K562 (cell line): ENCODE results near the gene TNFSF15. TPM values are rescaled to one million over a fixed set of nuclear protein-coding genes. Genes with fewer than 3 reads are reported as not detected.
A peak's percentile ranks its signal among the peaks of the same experiment; 100 is the strongest.

Experiments
- ARNT ChIP-seq, 2 experiments: fragments of 450-650 bp; IDR thresholded peaks; 2 replicates each; pipeline ENCODE4 v1.6.1; 2016; ENCODE audit warnings: mild to moderate bottlenecking in 1 of 2
- C11orf30 ChIP-seq: fragments of 450-650 bp; IDR thresholded peaks from 2 replicates; pipeline ENCODE4 v1.6.1; 2016; ENCODE audit warnings: low read depth, mild to moderate bottlenecking
- CBFA2T2 ChIP-seq: fragments of 450-650 bp; conservative IDR thresholded peaks from 2 replicates; pipeline ENCODE4 v1.6.1; 2017; ENCODE audit warnings: mild to moderate bottlenecking
- HDGF ChIP-seq: fragments of 450-650 bp; IDR thresholded peaks from 2 replicates; pipeline ENCODE4 v1.6.1; 2016
- MAFF ChIP-seq: IDR thresholded peaks from 2 replicates; pipeline ENCODE4 v1.6.1; 2012; ENCODE audit warnings: low read length, improper control_type of control experiment
- ZNF57 ChIP-seq: fragments of 450-650 bp; formaldehyde crosslinking; IDR thresholded peaks from 2 replicates; pipeline ENCODE4 v1.4.0; 2020; ENCODE audit warnings: mild to moderate bottlenecking, moderate library complexity
- polyA plus RNA-seq, 8 experiments: library from polyadenylated mRNA; depleted of rRNA in 4 of 8; stranded (reverse) in 5 of 8; unstranded in 3 of 8; fragments of >200 nt; fragmentation: Nextera tagmentation in 2 of 8; fragmentation: Illumina TruSeq in 1 of 8; extraction: Ambion mirVana in 2 of 8; extraction: Trizol in 1 of 8; gene quantifications; 2 replicates each; pipeline versions ENCODE4 v1.2.1 to v1.2.3, GENCODE V29; 2011 to 2014; ENCODE audit warnings: inconsistent platforms in 1 of 8, missing spikeins in 1 of 8
- total RNA-seq, 7 experiments: library from RNA; depleted of rRNA in 6 of 7; stranded (reverse); fragments of >200 nt in 6 of 7; fragmentation: Illumina TruSeq in 2 of 7; extraction: Trizol in 2 of 7; gene quantifications; 2 replicates each; pipeline versions ENCODE4 v1.2.1 to v1.2.3, GENCODE V29; 2011 to 2021; ENCODE audit warnings: low replicate concordance in 1 of 7
- TF ChIP-seq, protein P1 (sequence below): fragments of 250-450 bp; sonication (Bioruptor Pico); IDR thresholded peaks from 2 replicates; pipeline ENCODE4 v1.4.0; 2020
- TF ChIP-seq, protein P2 (sequence below): fragments of 250-450 bp; sonication (Bioruptor Pico); IDR thresholded peaks from 2 replicates; pipeline ENCODE4 v1.4.0; 2020; ENCODE audit warnings: borderline replicate concordance

TNFSF15 gene
- total and polyA plus RNA-seq, 9 of the 15 experiments (the other 6 are each of a cell fraction or from before 2014, with no cell fraction given) = not detected

DNA sequence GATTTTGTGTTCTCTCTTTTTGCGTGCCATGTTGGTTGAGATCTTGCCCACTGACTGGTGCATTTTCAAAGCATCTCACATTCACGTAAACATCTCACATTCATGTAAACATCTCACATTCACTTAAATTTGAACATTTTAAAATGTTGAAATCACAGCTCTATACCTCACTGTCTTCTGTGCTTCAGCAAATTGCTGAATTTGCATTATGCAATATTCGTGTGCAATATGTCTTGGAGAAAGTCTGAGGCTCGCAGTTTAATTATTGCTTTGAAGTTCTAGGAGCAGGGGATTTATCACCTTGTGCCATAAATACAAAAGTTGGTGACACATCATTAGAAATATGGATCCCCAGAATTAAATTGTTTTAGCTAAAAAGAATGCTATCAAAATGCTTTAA lies 42.6 kb downstream of the TNFSF15 start (continued):
- no peak for TF ChIP-seq ARNT (IDR thresholded peaks at IDR 0.05)
- peak; percentile 45; the same call in 1 of the 2 replicates for TF ChIP-seq C11orf30
- TF ChIP-seq, protein P1, sequence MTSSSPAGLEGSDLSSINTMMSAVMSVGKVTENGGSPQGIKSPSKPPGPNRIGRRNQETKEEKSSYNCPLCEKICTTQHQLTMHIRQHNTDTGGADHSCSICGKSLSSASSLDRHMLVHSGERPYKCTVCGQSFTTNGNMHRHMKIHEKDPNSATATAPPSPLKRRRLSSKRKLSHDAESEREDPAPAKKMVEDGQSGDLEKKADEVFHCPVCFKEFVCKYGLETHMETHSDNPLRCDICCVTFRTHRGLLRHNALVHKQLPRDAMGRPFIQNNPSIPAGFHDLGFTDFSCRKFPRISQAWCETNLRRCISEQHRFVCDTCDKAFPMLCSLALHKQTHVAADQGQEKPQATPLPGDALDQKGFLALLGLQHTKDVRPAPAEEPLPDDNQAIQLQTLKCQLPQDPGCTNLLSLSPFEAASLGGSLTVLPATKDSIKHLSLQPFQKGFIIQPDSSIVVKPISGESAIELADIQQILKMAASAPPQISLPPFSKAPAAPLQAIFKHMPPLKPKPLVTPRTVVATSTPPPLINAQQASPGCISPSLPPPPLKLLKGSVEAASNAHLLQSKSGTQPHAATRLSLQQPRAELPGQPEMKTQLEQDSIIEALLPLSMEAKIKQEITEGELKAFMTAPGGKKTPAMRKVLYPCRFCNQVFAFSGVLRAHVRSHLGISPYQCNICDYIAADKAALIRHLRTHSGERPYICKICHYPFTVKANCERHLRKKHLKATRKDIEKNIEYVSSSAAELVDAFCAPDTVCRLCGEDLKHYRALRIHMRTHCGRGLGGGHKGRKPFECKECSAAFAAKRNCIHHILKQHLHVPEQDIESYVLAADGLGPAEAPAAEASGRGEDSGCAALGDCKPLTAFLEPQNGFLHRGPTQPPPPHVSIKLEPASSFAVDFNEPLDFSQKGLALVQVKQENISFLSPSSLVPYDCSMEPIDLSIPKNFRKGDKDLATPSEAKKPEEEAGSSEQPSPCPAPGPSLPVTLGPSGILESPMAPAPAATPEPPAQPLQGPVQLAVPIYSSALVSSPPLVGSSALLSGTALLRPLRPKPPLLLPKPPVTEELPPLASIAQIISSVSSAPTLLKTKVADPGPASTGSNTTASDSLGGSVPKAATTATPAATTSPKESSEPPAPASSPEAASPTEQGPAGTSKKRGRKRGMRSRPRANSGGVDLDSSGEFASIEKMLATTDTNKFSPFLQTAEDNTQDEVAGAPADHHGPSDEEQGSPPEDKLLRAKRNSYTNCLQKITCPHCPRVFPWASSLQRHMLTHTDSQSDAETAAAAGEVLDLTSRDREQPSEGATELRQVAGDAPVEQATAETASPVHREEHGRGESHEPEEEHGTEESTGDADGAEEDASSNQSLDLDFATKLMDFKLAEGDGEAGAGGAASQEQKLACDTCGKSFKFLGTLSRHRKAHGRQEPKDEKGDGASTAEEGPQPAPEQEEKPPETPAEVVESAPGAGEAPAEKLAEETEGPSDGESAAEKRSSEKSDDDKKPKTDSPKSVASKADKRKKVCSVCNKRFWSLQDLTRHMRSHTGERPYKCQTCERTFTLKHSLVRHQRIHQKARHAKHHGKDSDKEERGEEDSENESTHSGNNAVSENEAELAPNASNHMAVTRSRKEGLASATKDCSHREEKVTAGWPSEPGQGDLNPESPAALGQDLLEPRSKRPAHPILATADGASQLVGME (CRISPR knock-in tag) = no peak
- TF ChIP-seq CBFA2T2 = no peak
- TF ChIP-seq HDGF = no peak
- TF ChIP-seq ZNF57 (CRISPR knock-in tag) = no peak
- TF ChIP-seq, protein P2, sequence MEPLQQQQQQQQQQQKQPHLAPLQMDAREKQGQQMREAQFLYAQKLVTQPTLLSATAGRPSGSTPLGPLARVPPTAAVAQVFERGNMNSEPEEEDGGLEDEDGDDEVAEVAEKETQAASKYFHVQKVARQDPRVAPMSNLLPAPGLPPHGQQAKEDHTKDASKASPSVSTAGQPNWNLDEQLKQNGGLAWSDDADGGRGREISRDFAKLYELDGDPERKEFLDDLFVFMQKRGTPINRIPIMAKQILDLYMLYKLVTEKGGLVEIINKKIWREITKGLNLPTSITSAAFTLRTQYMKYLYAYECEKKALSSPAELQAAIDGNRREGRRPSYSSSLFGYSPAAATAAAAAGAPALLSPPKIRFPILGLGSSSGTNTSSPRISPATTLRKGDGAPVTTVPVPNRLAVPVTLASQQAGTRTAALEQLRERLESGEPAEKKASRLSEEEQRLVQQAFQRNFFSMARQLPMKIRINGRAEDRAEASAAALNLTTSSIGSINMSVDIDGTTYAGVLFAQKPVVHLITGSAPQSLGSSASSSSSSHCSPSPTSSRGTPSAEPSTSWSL (CRISPR knock-in tag) = no peak
- TF ChIP-seq MAFF = peak; percentile 36
